ENCODE measurements around the gene VPS39.

GRCh38 chr15:42172475-42172874, 35.6 kb downstream of the VPS39 start:
- TF ChIP-seq CTCF (IDR thresholded peaks at IDR 0.05; ENCODE audit: borderline replicate concordance, extremely low read depth, low read length, poor library complexity, severe bottlenecking) = no peak
- no peak for TF ChIP-seq EZH2 (IDR thresholded peaks at IDR 0.05; ENCODE audit: borderline replicate concordance, low read depth, low read length, severe bottlenecking)

All from DND-41 (cell line).